Activated CD4-positive, alpha-beta T cell treated with anti-CD3 and anti-CD28 coated beads for 4 hours (primary cell): ENCODE measurements around the gene FBXO42.
"Not testable (repeated sequence)": the region's sequence is repeated elsewhere in the genome, so short reads cannot be mapped to it uniquely, and the experiment has no call there.

Experiments used
- DNase-seq, 2 donors: peaks; one replicate each; pipeline ENCODE4 v3.0.0-alpha.2; 2020

FBXO42 gene

DNA sequence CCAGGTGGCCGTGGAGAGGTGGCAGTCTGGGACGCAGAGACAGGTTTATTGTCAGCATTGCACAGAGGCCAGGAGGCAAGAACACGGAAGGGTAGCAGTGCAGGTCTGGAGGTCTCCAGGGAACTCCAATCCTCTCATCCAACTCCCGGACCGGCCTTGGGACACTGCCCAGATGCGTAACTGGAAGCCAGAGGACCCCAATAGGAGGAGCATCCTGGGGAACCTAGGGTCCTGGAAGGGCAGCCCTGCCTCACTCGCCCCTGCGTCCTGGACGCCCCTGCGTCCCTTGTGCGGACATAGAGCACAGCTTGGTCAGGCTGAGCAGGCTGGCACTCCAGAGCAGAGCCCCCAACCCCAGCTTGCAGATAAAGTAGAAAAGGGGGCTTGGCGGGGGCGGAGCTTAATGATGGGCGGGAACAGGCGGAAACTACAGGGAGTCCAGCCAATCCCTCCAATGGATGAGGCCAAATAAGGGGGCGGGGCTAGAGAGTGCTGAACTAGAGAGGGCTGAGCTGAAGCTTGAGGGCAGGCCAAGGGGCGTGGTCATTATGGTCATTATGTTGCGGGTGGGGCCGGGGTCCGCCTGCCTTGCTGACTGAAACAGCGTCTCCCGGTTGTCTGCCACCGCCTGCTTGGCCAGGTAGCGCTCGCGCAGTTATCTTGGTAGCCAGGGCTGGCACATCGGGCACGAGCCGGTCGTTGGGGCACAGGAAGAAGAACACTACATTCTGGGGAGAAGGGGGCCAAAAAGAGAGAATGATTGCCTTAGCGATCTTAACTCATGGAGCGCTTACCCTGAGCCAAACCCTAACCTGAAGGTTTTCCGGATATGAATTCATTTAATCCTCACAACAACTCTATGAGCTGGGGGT, 136.2 kb downstream of the FBXO42 start:
- DNase-seq = peak; percentile 44 to 57

DNA sequence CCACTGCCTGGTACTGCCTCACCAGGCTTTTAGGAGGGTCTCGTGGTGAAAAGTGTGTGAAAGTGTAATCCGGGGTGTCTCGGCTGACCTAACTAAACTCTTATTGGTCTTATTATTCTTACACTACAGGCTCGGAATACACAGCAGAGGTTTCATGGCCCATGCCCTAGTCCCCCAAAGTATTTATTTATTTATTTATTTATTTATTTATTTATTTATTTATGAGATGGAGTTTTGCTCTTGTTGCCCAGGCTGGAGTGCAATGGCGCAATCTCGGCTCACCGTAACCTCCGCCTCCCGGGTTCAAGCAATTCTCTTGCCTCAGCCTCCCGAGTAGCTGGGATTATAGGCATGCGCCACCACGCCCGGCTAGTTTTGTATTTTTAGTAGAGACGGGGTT, 137.0 kb downstream of the FBXO42 start:
- not testable (repeated sequence) for DNase-seq

DNA sequence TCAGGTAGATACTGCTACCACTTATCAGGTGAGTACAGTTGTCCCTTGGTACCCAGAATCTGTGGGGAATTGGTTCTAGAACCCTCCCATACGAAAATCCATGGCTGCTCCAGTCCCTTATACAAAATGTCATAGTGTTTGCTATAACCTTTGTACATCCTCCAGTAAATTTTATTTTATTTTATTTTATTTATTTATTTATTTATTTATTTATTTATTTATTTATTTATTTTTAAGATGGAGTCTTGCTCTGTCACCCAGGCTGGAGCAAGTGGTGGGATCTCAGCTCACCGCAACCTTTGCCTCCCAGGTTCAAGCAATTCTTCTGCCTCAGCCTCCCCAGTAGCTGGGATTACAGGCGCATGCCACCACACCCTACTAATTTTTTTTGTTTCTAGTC, 138.7 kb downstream of the FBXO42 start:
- not testable (repeated sequence) for DNase-seq

DNA sequence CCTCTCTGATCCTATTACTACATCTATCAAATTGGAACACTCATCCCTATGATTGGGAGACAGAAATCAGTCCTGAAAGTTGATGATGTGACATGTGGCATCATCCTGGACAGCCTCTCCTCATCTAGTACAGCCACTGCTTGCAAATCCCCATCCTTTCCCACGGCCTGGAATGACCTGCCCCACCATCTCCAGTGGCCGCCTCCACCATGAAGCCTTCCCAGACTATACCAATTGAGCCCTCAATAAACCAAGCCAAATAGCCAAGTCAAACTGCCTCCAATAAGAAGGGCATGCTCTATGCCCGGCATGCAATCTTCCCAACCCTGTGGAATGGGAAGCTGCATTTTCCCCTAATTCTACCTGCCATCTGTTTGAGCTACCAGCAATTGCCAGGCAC, 139.3 kb downstream of the FBXO42 start:
- no peak for DNase-seq

DNA sequence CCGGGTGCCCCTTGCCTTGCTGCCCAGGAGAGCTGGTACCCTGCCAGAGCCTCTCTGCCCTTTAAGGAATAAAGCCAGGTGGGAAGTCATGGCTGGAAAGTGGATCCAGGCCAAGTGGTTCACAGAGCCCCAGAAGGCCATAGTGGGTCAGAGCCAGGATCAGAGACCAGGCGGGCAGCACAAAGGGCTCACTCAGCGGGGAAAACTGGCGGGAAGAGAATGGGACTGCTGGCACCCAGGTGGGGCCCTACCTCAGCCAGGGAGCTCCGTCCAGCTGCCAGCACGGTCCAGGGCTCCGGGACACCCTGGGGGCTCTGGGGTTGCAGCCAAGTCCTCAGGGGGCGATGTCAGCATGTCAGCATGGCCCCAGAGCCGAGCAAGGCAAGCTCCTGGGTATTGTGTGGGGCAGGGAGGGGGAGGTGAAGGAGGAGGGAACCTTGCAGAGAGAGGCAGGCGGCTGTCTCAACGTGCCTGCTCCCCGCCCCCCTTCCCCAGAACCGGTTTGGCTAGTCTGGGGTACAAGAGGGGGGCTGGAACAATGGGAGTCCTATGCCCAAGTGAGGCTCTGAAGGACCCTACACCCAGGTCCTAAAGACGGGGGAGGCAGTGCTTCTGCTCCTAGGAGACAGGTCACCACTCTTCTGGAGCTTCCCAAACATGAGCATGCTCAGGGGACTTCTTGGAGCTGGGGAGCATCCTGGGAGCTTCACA, 139.9 kb downstream of the FBXO42 start, which contains the start of gene ARHGEF19:
ARHGEF19 (minus strand) TSS at position 402 of the 711 bp plus-strand sequence. CDS start 3,598 bp downstream, outside the sequence.
- DNase-seq = no peak

DNA sequence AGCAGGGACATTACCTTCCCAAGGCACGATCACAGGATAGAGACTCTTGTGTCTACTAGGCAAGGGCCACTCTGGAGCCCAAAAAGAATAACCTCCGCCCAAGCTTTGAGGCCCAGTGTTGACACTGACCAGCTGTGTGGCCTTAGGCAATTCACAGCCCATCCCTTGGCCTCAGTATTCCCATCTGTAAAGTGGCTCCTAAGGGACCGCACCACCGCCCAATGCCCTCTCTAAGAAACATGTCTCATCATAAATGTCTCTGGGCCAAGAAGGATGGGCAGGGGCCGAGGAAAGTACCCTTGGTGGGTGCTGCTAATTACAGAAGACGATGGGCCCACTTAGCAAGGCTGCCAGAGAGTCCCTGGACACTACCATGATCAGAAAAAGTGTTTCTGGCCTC, 140.5 kb downstream of the FBXO42 start:
- DNase-seq = no peak

DNA sequence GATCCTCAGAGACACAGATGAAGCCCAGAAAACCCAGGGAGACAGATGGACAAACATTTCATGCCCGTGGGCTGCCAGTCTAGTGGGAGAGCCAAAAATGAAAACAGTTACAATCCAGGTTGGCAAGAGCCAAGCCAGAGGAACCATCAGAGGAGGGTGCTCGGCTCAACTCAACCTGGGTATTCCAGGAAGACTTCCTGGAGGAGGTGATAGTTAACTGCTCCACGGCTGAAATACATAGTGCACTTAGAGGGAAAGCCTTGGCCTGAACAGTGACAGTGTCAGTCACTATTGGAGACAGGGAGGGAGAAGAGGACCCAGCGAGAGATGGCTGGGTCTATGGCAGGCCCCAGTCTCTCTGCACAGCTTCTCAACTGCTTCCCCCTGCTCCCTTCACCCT, 141.7 kb downstream of the FBXO42 start:
- no peak for DNase-seq

DNA sequence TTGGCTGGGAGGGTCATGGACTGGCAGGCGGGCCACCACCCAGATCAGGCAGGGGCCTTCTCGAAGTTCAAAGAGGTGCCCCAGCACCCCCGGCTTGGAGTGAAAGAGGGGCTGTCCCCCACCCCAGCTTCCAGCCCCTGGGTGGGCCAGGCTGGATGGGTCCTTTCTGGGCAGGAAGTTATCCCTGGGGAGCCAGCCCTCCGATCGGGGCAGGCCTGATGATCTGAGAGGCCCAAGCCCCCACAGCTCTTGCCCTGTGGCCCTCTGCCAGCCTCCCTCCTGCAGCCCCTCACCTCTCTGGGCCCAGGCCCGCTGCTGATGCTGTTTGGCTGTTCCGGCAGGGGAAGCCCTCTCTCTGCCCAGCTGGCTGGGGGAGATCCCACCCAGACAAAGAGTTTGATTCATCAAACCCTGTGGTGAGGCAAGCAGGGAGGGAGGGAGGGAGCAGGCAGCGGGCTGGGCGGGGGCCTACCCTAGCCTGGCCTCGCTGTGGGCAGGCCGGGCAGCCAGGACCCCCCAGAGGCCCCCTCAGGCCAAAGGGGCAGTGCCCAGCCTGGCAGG, 142.4 kb downstream of the FBXO42 start:
- no peak for DNase-seq

DNA sequence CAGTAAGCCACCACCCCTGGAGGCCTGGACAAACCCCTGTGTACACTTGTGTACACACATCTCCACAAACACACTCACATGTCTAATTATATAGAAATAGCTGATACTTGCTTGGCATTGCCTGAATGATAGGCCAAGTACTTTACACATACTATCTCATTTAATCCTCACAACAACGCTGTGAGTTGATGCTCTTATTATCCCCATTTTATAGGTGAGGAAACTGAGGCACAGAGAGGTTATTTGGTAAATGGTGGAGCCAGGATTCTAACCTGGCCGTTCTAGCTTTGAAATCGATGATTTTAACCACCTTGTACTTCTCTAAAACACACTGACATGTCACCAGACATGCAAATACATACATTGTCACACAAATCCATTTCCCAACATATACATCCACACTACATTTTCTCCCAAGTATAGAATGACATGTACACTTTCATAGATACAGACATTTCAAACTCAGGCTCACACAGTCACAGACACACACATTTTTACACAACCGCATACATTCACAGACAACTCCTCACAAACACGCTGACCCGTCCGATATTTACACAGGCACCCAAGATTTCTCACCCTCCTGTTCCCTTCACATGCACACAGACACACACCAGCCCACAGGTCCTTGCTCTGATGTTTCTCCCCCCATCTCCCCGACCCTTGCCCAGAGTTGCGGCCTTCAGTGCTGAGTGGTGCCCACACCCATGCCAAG, 143.0 kb downstream of the FBXO42 start:
- no peak for DNase-seq

DNA sequence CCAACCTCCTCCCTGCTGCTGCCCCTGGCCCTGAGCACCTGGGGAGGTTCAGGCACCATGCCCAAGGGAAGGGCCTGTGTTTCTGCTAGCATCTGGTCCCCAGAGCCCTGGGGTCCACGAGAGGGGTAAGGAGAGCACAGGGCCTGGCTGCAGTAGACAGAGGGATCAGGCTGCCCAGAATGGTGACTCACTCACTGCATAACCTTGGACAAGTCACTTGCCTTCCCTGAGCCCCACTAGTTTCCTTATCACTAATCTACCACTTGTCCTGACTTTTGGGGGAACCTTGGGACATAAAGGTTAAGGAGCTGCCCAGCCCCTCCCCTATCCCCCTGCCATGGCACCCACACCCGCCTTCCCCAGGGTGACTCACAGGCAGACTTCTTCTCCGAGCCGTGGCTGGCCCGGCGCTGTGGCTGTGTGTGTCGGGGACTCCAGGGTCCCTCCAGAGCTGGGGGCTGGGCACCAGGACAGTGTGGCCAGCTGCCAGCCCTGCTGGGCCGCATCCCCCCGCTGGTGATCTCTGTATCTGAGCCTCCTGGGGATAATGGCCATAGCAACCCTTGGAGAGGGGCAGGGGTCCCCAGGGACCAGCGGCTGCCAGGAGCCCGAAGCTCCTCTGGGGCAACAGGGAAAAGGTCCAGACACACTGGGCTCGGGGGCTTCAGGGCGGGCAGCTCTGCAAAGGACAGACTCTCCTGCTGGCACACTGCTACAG, 143.9 kb downstream of the FBXO42 start:
- no peak for DNase-seq

DNA sequence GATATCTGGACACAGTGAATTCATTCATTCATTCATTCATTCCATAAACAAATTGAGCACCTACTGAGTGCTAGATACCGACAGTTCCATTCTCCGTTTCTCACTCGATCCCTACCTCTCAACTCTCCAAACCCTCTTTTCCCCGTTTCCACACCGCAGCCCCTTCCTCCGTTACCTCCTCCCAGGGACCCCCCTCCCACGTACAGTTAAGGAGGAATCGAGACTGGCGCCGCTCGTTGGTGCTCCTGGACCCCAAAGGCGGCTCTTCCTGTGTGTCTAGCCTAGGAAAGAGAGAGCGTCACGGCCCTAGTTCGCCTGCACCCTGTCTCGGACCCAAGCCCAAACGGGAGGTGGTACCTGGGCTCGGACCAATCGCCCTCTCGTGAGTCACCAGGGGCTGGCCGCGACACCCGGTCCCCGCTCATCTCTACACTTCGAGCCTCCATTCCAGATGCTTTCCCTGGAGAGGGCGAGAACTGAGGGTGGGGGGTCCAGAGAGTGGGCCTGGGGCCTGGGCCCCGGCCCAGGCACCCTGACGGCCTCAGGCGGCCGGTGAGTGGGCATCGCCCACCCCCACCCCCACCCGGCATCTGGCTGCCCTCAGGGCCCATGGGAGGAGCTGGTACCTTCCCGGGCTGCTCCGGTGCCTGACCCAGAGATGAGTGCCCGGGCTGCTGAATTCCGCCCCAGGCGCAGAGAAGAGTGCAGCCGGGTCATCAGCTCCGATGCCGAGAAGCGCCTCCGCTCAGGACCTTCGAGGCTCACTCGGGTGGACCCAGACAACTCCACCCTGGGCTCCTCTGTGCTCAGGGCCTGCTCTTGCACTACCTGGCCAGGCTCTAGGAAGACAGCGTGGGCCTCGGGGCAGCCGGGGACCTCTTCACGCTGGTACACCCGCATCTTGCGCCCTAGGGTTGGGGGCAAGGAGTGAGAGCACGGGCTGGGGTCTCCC, 144.7 kb downstream of the FBXO42 start:
- DNase-seq = no peak

DNA sequence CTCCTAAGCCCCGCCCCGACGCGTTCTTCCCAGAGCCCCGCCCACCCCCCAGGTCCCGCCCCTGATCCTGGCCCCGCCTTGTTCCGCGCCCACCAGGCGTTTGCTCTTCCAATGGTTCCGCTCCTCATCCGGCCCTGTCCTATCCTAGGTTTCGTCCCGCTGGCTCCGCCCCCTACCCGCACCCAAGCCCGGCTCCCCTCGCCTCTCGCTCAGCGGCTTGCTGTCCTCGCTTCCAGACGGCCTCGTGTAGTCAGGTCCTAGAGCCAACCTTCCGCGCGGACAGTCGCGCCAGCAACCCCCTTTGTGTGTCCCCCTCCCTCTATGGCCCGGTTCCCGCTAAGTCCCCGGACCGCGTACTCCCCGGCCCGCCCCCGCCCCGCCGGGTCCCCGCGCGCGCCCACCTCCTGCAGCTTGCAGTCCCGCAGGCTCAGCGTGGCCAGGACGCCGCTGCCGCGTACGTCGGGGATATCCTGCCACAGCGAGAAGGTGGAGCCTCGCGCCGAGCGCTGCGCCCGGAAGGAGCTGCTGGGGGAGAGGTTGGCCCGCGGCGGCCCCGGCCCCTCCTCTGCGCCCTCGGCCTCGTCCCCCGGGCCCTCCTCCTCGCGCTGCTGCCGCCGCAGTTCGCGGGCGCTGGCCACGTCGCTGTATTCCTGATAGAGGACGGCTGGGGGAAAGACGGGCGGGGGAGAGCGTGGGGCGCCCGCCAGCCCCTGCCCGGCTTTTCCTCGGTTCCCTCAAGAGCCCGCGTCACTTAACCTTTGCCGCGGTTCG, 145.5 kb downstream of the FBXO42 start:
- peak; percentile 91 to 93 for DNase-seq

DNA sequence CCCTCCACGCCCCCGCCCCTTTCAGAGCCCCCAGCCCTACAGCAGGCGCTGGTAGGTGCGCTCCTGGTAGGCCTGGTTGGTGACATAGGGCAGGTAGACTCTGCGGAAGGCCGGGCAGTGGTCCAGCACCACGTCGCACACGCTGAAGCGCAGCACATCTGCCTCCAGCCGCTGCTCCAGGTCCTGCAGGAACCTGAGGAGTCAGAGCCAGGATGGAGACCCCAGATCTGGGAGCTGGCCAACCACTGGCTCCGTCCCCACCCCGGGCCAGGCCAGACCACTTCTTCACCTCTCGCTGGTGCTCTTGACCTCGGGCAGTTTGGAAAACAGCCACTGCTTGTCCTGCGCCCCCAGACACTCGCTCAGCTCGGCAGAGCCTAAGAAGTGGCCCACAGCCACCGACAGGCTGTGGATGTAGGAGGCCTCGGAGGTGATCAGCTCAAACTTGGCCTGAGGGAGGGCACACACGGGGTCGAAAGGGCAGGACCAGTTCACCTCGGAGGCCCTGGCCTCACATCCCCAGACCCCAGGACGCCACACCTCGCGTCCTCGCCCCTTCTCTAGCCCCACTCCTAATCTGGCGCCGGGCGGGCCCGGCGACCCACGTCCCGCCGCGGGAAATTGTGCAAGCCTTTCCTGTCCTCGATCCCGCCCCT, 146.3 kb downstream of the FBXO42 start:
- no peak for DNase-seq

DNA sequence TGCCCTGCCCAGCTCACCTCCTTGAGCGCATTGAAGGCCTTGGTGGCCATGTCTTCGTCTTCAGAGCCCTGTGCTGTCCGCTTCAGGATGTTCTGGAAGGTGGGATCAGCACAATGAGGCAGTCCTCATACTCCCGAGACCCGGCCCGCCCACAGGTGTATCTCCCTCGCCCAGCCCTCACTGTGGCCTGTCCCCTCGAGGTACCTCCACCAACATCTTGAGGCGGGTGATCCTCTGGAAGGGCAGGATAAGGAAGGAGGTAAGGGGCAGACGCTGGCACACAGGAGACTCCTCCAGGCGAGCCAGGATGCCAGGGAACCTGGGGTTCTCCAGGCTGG, 147.0 kb downstream of the FBXO42 start:
- DNase-seq = no peak

DNA sequence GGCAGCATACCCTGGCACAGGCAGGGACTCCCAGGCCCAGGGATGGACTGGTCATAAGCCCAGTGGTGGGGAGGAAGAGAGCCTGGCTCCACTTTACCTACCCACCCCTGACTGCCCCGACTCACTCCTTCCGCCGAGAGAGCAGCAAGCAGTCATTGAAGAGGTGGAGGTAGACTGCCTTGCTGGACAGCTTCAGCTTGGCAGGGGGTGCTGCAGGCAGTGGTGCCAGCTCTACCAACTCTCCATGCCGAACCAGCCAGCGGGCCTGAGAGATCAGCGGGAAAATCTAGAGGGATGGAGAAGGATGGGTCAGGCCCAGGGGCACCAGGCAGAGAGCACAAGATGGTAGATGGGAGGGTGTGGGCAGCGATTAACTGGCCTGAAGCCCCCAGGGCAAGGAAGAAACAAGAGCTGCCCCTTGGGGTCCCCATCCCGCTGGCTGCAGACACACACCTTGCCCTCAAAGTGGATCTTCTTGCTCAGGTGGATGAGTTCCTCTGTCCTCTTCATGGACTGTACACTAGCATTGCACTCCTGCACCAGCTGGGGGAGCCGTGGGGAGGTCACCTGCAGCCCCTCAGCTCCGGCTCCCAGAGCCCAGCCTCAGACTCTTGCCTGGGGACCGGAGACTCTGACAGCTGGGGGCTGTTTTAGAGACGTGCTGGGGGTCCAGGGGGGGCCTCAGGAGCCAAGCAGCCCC, 147.5 kb downstream of the FBXO42 start:
- DNase-seq = peak in 1 of 2 donors; percentile 30

DNA sequence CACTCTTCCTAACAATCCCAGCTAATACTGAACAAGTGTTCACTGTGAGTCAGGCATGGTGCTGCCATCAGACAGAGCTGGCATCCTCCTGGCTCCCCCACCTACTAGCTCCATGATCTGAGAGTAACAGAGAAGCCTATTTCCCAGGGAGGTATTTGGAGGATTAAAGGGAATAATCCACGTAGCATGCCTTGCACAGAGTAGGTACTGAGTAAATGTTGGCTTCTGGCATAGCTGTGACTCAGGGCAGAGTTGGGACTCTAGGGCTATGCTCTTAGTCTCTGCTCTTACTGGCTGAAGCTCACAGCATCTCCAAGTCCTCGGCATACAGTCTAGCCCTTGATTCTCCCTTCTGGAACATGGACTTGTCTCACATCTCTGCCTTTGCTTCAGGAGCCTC, 148.1 kb downstream of the FBXO42 start:
- DNase-seq = no peak

DNA sequence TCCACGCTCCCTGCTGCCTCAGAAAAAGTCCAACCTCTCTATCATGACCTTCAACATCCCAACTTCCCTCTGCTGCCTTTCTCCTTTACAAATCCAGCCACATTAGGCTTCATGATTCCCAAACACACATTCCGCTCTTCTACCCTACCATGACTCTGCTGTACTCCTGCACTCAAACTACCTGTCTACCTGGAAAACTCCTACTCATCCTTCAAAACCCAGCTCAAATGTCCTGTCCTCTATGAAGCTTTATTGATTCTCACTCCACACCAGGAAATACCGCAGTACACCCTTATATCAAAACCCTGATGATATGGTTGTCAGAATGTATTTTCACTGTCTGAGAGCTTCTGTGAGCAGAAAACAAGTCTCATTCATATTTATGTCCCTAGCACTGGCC, 148.7 kb downstream of the FBXO42 start:
- DNase-seq = no peak

DNA sequence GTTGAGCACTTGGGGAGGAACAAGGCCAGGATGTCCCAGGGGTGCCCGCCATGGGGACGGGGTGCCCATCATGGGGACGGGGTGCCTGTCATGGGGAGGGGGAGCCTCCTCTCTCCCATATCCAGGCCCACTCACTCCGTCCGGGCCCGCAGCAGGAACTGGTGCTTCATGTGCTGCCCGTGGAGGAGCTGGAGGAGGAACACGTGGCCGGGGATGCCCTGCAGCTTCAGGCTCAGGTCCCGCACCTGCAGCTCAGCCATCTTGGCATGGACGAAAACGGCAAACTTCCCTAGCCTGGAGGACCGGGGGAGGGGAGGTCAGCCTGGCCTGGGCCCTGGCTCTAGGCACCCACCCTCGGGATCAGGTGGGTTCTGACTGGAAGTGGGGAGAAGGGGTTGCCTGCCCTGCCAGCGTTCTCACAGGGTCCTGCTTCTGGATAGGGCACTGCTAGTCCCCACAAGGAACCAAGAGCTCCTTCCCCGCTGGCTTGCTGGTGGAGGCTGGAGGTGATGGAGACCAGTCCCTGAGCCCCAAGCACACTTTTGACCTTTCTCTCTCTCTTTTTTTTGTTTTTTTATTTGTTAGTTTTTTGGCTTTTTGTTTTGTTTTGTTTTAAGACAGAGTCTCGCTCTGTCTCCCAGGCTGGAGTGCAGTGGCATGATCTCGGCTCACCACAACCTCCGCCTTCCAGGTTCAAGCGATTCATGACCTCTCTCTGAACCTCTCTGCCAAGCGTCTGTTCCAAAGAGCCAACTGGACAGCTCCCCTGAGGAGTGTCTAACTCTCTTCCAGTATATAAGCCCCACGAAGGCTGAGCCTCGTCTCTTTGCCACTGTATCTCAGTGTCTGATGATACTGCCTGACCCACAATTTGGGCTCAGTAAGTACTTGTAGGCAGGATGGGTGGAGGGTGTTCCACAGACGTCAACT, 149.7 kb downstream of the FBXO42 start:
- DNase-seq = no peak
